Skeletal muscle tissue (tissue), 4 donors: Measurements from ENCODE around the gene ETV3. TPM values are rescaled to one million over a fixed set of nuclear protein-coding genes. Genes with fewer than 3 reads are reported as not detected.

Experiments used
- H3K27ac ChIP-seq: one replicate; pipeline ENCODE4 v1.7.0; 2013; ENCODE audit warnings: mild to moderate bottlenecking, low read depth, low read length, inconsistent platforms
- H3K27me3 ChIP-seq, 3 donors: one replicate each; pipeline ENCODE4 v1.7.0; 2013; ENCODE audit warnings: low read length in 3 of 3; ENCODE audit not compliant: control insufficient read depth in 3 of 3, insufficient read depth in 3 of 3
- H3K36me3 ChIP-seq, 3 donors: one replicate each; pipeline ENCODE4 v1.7.0; 2013; ENCODE audit warnings: low read length in 3 of 3; ENCODE audit not compliant: control insufficient read depth in 3 of 3, insufficient read depth in 3 of 3
- H3K4me1 ChIP-seq, 3 donors: one replicate each; pipeline ENCODE4 v1.7.0; 2013; ENCODE audit warnings: low read length in 3 of 3, mild to moderate bottlenecking in 3 of 3; ENCODE audit not compliant: control insufficient read depth in 3 of 3, insufficient read depth in 3 of 3
- H3K4me3 ChIP-seq, 3 donors: one replicate each; pipeline ENCODE4 v1.7.0; 2013; ENCODE audit warnings: low read length in 3 of 3
- H3K9ac ChIP-seq, 3 donors: one replicate each; pipeline ENCODE4 v1.7.0; 2013; ENCODE audit warnings: low read length in 3 of 3, mild to moderate bottlenecking in 3 of 3, moderate library complexity in 2 of 3, low read depth in 1 of 3
- H3K9me3 ChIP-seq, 3 donors: one replicate each; pipeline ENCODE4 v1.7.0; 2013; ENCODE audit warnings: low read length in 3 of 3; ENCODE audit not compliant: control insufficient read depth in 3 of 3
- total RNA-seq: library from RNA; depleted of rRNA; stranded (reverse); fragments of >200 nt; gene quantifications from one replicate; pipeline ENCODE4 v1.2.3, GENCODE V29; 2014
- donor health status: Osteomylitis.

Gene ETV3
- total RNA-seq, 1 donor from 2014 or later = 14.6 TPM

DNA sequence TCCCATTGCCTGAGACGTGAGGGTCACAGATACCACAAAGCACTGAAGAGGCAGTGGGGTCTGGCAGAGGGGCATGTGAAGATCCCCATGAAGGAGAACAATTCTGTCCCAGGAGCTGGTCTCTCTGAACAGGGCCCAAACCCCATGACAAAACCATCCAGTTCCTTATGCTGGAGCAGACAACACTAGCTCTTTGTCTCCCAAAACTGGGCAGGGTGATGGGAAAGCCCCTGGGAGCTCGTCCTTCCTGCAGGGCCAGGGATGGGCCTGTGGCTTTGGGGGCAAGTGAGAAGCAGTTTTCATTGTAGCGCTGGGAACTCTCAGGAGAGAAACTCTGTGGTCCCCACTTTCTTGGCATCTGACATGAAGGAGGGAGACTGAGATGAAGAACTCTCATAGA is 47.4 kb downstream of the ETV3 start:
- Histone ChIP-seq H3K9me3 (no peaks in the 10 kb centered on the region), H3K36me3 (no peaks in the 10 kb centered on the region), H3K4me1 (peaks cover 0 to 6% (median 2%) of the 10 kb centered on the region in 3 donors), H3K27ac (no peak overlapping the region), H3K9ac (no peak overlapping the region), H3K4me3 (no peak overlapping the region), H3K27me3 (peaks cover 0 to 6% (median 0%) of the 10 kb centered on the region in 3 donors)

DNA sequence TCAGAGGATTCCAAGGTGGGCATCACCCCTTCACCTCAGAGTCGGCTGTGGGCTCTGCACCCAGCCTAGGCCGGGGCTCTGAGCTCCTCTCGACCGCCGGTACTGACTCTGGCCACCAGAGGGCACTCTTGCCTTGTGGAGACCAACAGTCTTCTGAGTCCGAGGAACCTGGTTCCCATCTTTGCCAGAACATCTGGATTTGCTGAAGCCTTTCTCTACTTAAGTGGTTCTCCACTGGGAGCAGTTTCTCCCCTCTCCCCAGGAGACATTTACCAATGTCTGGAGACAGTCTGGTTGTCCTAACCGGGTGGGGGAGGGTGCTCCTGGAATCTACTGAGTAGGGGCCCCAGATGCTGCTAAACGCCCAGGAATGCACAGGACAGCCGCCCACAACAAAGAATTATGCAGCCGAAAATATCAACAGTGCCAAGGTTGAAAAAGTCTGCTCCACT is 48.0 kb downstream of the ETV3 start:
- Histone ChIP-seq H3K27me3 (peaks cover 0 to 6% (median 0%) of the 10 kb centered on the region in 3 donors), H3K27ac (no peak overlapping the region), H3K4me1 (peaks cover 0 to 6% (median 2%) of the 10 kb centered on the region in 3 donors), H3K9me3 (no peaks in the 10 kb centered on the region), H3K9ac (no peak overlapping the region), H3K36me3 (no peaks in the 10 kb centered on the region), H3K4me3 (no peak overlapping the region)

DNA sequence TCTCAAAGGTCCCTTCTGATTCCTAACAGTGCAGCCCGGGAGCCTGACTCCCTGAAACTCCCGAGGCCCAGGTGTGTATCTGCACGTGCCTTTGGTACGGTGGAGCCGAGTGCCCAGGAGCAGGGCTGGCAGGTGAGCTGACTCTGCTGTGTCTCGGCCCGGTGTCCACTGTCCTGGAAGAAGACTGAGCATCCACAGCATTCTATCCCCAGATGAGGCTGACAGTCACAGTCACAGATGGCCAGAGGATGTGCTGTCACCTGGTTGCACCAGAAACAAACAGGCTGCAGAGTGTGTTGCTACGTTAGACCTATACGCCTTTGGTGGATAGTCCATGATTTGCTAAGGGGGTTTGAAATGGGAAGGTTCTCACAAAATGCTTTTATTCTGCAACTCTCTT is 48.4 kb downstream of the ETV3 start:
- no peak overlapping the region for H3K27ac ChIP-seq
- peaks cover 0 to 6% (median 0%) of the 10 kb centered on the region in 3 donors for H3K27me3 ChIP-seq
- no peaks in the 10 kb centered on the region for H3K36me3 ChIP-seq
- H3K4me1 ChIP-seq = peaks cover 0 to 6% (median 2%) of the 10 kb centered on the region in 3 donors
- H3K9me3 ChIP-seq = no peaks in the 10 kb centered on the region
- H3K4me3 ChIP-seq = no peak overlapping the region
- H3K9ac ChIP-seq = peak overlapping the region in 1 of 3 donors; percentile 25

DNA sequence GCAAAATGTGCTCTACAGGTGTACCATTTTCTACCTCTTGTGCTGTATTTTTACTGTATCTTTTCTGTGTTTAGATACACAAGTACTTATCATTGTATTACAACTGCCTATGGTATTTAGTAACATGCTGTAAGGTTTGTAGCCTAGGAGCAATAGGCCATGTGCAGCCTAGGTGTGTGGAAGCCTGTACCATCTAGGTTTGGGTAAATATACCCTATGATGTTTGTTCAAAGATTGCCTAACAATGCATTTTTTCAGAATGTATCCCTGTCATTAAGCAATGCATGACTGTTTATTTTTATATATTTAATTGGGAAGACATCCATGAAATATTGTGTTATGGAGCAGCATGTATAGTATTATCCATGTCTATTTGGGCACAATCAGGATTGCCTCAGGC is 49.6 kb downstream of the ETV3 start:
- Histone ChIP-seq H3K36me3 (no peaks in the 10 kb centered on the region), H3K27me3 (peaks cover 0 to 6% (median 0%) of the 10 kb centered on the region in 3 donors), H3K9me3 (no peaks in the 10 kb centered on the region), H3K4me3 (no peak overlapping the region), H3K27ac (no peak overlapping the region), H3K4me1 (peaks cover 0 to 6% (median 2%) of the 10 kb centered on the region in 3 donors), H3K9ac (no peak overlapping the region)

DNA sequence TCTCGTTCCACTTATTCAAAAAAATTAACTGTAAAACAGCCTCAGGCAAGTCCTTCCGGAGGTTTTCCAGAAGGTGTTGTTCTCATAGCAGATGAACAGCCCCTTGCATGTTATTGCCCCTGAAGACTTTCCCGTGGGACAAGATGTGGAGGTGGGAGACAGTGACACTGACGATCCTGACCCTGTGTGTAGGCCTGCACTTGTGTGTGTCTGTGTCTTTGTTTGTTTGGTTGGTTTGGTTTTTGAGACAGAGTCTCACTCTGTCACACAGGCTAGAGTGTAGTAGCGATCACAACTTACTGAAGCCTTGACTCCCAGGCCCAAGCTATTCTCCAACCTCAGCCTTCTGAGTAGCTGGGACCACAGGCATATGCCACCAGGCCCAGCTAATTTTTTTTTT is 51.2 kb downstream of the ETV3 start:
- H3K27me3 ChIP-seq = peaks cover 0 to 6% (median 0%) of the 10 kb centered on the region in 3 donors
- H3K36me3 ChIP-seq = no peaks in the 10 kb centered on the region
- peaks cover 0 to 3% (median 2%) of the 10 kb centered on the region in 3 donors for H3K4me1 ChIP-seq
- H3K9me3 ChIP-seq = no peaks in the 10 kb centered on the region
- H3K9ac ChIP-seq = no peak overlapping the region
- no peak overlapping the region for H3K27ac ChIP-seq
- H3K4me3 ChIP-seq = no peak overlapping the region

DNA sequence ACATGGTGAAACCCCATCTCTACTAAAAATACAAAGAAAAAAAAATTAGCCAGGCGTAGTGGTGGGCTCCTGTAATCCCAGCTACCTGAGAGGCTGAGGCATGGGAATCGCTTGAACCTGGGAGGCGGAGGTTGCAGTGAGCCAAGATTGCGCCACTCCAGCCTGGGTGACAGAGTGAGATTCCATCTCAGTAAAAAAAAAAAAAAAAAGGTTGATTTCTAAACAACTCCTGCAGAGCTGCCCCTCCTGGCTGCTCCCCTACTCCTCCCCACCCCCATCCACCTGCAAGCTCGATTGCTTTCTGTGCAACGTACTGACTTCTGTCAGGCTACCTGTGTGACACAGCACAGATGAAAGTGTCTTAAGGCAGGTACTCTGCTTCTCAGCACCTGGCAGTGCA is 51.9 kb downstream of the ETV3 start:
- Histone ChIP-seq H3K4me1 (peaks cover 0 to 3% (median 2%) of the 10 kb centered on the region in 3 donors), H3K9ac (no peak overlapping the region), H3K4me3 (no peak overlapping the region), H3K36me3 (no peaks in the 10 kb centered on the region), H3K27me3 (peaks cover 0 to 9% (median 0%) of the 10 kb centered on the region in 3 donors), H3K9me3 (no peaks in the 10 kb centered on the region), H3K27ac (no peak overlapping the region)

DNA sequence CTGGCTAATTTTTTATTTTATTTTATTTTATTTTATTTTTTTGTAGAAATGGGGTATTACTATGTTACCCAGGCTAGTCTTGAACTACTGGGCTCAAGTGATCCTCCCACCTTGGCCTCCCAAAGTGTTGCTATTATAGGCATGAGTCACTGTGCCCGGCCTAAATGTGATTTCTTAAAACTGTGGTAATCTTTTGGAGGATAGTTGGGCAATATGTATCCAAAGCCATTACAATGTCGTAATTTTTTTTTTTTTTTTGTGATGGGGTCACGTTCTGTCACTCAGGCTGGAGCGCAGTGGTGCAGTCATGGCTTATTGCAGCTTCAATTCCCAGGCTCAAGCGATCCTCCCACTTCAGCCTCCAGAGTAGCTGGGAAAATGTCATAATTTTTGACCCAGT is 52.8 kb downstream of the ETV3 start:
- Histone ChIP-seq H3K4me1 (peaks cover 0 to 2% (median 0%) of the 10 kb centered on the region in 3 donors), H3K27me3 (peaks cover 0 to 4% (median 0%) of the 10 kb centered on the region in 3 donors), H3K9me3 (no peaks in the 10 kb centered on the region), H3K36me3 (no peaks in the 10 kb centered on the region), H3K27ac (no peak overlapping the region), H3K9ac (no peak overlapping the region), H3K4me3 (no peak overlapping the region)

DNA sequence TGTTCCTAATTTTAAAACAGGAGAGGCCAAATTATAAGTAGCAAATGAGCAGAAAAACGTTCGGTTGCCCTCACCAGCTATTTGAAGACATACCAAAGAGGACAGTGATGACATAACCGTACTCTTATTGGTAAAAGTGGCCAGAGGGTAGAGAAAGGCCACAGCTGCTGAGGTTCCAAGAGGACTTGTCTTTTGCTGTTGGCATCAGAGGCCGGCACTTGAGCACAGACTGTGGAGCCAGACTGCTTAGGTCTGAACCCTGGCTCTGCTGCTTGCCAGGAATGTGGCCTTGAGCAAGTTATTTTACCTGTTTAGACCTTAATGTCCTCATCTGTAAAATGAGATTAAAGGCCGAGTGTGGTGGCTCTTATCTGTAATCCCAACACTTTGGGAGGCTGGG is 53.5 kb downstream of the ETV3 start:
- Histone ChIP-seq H3K4me1 (no peaks in the 10 kb centered on the region), H3K36me3 (no peaks in the 10 kb centered on the region), H3K4me3 (no peak overlapping the region), H3K27ac (no peak overlapping the region), H3K27me3 (peaks cover 0 to 4% (median 0%) of the 10 kb centered on the region in 3 donors), H3K9ac (no peak overlapping the region), H3K9me3 (no peaks in the 10 kb centered on the region)

DNA sequence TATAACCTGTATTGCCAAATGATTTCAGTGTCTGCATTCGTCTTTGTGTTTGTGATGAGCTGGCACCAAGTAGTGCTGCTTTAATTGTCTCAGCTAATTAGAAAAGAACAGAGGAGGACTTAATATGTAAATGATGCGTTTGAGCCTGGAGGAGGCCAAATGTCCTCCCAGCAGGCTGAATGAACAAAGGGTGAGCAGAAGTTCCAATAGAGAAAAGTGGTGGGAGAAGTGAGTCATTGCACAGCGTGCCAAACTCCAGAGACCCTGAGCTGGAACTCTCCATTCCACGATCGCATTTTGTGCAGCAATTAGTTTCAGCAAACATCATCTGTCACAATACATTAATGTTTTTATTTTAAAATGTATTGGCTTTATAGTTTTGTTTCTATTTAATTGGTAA is 56.5 kb downstream of the ETV3 start:
- no peak overlapping the region for H3K4me3 ChIP-seq
- no peaks in the 10 kb centered on the region for H3K4me1 ChIP-seq
- no peak overlapping the region for H3K9ac ChIP-seq
- H3K27me3 ChIP-seq = peaks cover 0 to 4% (median 0%) of the 10 kb centered on the region in 3 donors
- no peaks in the 10 kb centered on the region for H3K9me3 ChIP-seq
- no peak overlapping the region for H3K27ac ChIP-seq
- no peaks in the 10 kb centered on the region for H3K36me3 ChIP-seq

DNA sequence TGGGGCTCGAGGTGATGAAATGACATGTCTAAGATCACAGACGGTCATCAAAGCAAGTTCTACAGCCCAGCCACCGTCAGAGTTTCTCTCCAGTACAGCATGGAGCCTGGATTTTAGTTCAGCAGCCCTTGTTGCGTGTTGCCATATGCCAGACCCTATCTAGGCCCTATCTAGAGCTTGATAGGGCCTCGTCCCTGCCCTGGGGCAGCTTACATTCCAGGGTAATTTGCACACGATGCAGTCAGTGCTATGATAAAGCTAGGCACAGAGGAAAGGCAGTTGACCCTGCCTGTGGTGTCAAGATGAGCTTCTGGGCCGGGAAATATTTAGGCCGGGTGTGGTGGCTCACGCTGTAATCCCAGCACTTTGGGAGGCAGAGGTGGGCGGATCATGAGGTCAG is 57.5 kb downstream of the ETV3 start:
- no peak overlapping the region for H3K4me3 ChIP-seq
- H3K36me3 ChIP-seq = no peaks in the 10 kb centered on the region
- no peak overlapping the region for H3K9ac ChIP-seq
- no peak overlapping the region for H3K27ac ChIP-seq
- no peaks in the 10 kb centered on the region for H3K4me1 ChIP-seq
- peaks cover 0 to 4% (median 0%) of the 10 kb centered on the region in 3 donors for H3K27me3 ChIP-seq
- H3K9me3 ChIP-seq = no peaks in the 10 kb centered on the region
